ENCODE data around the gene OR52I2. TPM values are rescaled to one million over a fixed set of nuclear protein-coding genes. Genes with fewer than 3 reads are reported as not detected.

Gene OR52I2
- polyA plus RNA-seq (2012; ENCODE audit: missing spikeins) = not detected

DNA sequence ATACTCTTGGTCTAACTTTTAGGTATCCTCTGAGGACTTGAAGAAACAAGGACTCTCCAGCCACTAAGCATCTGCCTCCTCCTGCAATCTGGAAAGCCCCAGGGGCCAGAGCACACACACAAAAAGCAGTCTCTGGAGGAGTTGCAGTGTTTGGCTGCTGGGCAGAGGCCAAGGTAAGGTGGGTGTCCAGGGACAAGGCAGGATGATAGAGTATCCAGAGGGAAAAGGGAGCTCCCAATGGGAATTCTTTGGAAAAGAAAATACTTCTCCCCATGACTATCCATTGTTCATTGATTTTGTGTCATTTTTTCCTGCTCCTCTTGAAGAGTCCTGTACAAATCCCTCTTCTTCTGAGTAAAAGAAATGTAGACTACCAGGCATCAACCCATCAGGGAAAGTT, at the start of gene OR52I2:
Gene OR52I2, plus strand, starts transcription at position 301 of the 400 bp plus-strand sequence.
- no peak for FAIRE-seq
- DNase-seq (ENCODE audit: insufficient read length) = no peak
- TF ChIP-seq POLR2A (IDR thresholded peaks at IDR 0.05; ENCODE audit: low read depth, low read length) (no peak), TAF1 (IDR thresholded peaks at IDR 0.05; ENCODE audit: borderline replicate concordance, low read depth, low read length) (no peak), POLR2AphosphoS5 (IDR thresholded peaks at IDR 0.05; ENCODE audit: low read depth, low read length) (no peak)

DNA sequence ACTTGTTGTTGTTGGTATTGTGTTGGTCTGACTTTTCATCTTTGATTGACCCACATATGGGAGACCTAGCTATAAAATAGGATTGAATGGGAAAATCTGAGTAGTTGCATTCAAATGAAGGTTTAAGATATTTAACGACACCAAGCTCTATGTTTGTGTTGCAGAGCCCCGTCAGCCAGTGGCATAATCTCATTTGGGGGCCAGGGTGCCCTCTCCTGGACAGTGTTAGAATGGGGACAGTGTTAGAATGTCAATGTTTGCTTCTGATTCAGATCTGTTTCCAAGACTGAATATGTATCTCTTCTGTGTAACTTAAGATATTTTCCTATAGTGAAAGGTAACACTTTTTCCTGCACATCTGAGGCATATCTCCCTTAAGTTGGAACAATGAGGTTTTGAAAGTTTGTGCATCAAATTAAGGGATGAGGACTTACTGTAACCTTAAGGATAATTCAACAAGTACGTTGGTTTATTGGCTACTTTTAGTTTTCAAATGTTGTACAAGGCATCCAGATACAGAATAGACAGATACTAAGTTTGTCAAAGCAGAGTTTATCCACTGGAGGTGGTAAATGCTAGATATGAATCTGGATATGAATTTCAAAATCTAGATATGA, 41.8 kb upstream of the OR52I2 start:
- TF ChIP-seq TAF1 (IDR thresholded peaks at IDR 0.05; ENCODE audit: borderline replicate concordance, low read depth, low read length) = no peak
- TF ChIP-seq POLR2A (IDR thresholded peaks at IDR 0.05; ENCODE audit: low read depth, low read length) = no peak
- no peak for TF ChIP-seq POLR2AphosphoS5 (IDR thresholded peaks at IDR 0.05; ENCODE audit: low read depth, low read length)
- FAIRE-seq = no peak
- peak; percentile 9 for DNase-seq (ENCODE audit: insufficient read length)

DNA sequence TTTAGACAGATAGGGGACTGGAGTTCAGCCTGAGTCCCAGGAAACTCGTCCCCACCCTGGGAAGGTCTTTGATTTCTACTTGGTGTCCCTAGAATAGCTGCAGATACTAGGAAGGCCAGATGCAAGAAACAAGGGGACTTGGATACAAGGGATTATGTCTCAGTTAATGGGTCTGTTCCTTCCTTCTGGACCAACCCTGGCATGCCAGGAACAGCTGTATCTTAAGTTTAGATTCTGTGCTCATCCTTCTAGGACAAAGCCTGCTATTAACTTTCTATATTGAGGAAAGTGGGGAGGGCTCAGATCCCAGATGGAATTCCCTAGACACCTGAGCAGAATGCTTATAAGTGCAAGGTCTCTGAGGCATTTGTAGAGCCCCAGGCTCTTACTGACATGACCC, 40.5 kb upstream of the OR52I2 start:
- no peak for TF ChIP-seq TAF1 (IDR thresholded peaks at IDR 0.05; ENCODE audit: borderline replicate concordance, low read depth, low read length)
- no peak for TF ChIP-seq POLR2A (IDR thresholded peaks at IDR 0.05; ENCODE audit: low read depth, low read length)
- no peak for TF ChIP-seq POLR2AphosphoS5 (IDR thresholded peaks at IDR 0.05; ENCODE audit: low read depth, low read length)
- no peak for FAIRE-seq

DNA sequence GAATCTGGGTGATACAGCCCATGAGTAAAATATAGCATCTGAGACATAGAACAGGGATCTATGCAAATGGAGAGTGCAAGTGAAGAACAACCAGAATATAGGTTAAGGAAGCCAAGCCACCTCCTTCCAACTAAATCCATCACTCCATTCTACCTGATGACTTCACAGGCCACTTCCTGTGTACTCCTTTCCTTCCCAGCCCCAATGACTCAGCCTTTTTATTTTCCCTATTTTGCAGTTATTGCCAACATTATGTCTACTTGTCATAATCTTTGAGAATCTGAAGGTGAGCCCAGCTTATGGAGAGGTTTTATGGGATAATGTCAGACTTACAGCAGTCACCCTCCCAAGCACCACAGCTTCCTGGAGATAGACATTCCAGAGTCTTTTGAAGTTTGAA, 38.0 kb upstream of the OR52I2 start:
- DNase-seq (ENCODE audit: insufficient read length) (no peak), FAIRE-seq (no peak)
- TF ChIP-seq POLR2A (IDR thresholded peaks at IDR 0.05; ENCODE audit: low read depth, low read length) = no peak
- no peak for TF ChIP-seq POLR2AphosphoS5 (IDR thresholded peaks at IDR 0.05; ENCODE audit: low read depth, low read length)
- no peak for TF ChIP-seq TAF1 (IDR thresholded peaks at IDR 0.05; ENCODE audit: borderline replicate concordance, low read depth, low read length)

More for the DNA sequence above, 40.5 kb upstream of the OR52I2 start:
- DNase-seq (ENCODE audit: insufficient read length) = no peak

DNA sequence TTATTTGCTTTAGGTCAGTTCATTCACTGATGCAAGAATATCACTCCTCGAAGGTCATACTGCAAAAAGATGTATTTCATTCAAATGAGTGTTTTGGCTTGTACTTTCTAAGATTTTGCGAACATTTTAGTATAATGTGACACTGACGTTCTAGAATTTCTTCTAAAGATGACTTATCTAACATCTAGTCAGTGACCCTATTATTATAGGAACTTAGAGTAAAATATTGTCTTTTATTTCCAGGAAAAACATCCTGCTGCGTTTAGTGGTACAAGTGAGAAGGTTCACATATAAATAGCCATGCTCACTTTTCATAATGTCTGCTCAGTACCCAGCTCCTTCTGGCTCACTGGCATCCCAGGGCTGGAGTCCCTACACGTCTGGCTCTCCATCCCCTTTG, 36.7 kb upstream of the OR52I2 start, which contains the start of gene OR52M1:
Gene OR52M1, plus strand, starts transcription at position 301 of the 400 bp plus-strand sequence. Its CDS starts 0 bp downstream, at position 301.
- TF ChIP-seq POLR2AphosphoS5 (IDR thresholded peaks at IDR 0.05; ENCODE audit: low read depth, low read length) (no peak), POLR2A (IDR thresholded peaks at IDR 0.05; ENCODE audit: low read depth, low read length) (no peak), TAF1 (IDR thresholded peaks at IDR 0.05; ENCODE audit: borderline replicate concordance, low read depth, low read length) (no peak)
- FAIRE-seq (no peak), DNase-seq (ENCODE audit: insufficient read length) (no peak)

DNA sequence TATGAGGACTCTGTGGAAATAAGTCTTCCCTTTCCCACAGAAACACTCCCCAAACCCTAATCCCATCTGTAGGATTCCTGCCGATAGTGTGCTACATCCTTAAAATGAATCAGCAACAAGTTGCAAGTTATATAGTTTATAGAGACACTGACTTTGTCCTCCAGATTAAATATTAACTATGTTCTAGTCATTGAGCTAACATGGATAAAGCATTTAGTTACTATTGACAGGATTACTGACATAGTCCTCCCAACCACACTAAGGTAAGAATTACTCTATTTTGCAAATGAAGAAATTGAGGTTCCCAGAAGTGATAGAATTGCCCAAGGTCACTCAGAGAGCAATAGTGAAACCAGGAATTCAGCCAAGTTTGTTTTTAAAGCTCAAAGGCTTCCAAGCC, 34.7 kb upstream of the OR52I2 start:
- no peak for TF ChIP-seq TAF1 (IDR thresholded peaks at IDR 0.05; ENCODE audit: borderline replicate concordance, low read depth, low read length)
- TF ChIP-seq POLR2AphosphoS5 (IDR thresholded peaks at IDR 0.05; ENCODE audit: low read depth, low read length) = no peak
- TF ChIP-seq POLR2A (IDR thresholded peaks at IDR 0.05; ENCODE audit: low read depth, low read length) = no peak
- no peak for DNase-seq (ENCODE audit: insufficient read length)
- no peak for FAIRE-seq

DNA sequence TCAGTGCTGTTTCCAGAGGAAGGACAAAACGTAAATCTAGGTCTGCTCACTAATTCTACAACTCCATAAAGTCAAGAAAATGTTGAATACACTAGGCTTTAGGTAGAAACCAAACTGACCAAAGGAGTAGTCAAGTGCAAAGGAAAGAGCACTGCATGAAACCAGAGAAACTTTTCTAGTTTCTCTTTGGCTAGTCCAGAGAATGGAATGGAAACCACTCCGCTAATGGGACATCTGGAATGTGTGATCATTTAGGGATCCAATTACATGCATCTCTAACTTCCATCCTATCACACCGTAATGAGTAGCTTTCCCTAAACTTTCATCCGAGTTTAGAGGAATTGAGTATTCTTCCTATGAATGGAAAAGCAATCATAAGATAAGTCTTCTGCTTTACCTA, 34.1 kb upstream of the OR52I2 start:
- TF ChIP-seq POLR2A (IDR thresholded peaks at IDR 0.05; ENCODE audit: low read depth, low read length) (no peak), POLR2AphosphoS5 (IDR thresholded peaks at IDR 0.05; ENCODE audit: low read depth, low read length) (no peak), TAF1 (IDR thresholded peaks at IDR 0.05; ENCODE audit: borderline replicate concordance, low read depth, low read length) (no peak)
- FAIRE-seq = peak; percentile 9
- no peak for DNase-seq (ENCODE audit: insufficient read length)

DNA sequence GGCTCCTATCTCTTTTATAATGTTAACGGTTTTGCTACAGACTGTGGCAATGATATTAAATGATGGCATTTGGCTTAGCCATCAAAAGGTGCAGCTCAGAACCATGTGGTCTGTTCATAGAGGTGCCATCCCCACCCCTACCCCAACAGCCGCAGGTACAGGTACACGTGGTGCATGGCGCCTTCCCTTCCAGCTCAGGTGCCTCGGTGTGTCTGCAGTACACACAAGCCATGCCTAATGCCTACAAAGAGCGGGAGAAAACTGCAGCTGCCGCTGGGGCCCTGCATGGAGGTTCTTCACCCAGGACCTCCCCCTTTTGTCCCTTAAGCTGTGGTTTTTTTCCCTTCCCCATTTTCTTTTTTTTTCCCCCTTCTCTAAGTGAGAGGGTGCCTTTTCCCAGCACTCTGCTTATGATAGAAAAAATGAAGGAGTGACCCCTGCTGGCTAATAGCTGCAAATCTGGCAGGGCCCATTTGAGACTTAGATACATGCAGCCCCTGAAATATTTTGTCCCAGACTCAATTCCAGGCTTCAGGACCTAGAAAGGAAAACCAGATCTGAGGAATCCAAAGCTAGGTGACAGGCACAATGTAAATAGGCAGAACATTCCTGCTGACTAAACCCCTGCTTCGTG, 30.1 kb upstream of the OR52I2 start:
- FAIRE-seq (no peak), DNase-seq (ENCODE audit: insufficient read length) (no peak)

DNA sequence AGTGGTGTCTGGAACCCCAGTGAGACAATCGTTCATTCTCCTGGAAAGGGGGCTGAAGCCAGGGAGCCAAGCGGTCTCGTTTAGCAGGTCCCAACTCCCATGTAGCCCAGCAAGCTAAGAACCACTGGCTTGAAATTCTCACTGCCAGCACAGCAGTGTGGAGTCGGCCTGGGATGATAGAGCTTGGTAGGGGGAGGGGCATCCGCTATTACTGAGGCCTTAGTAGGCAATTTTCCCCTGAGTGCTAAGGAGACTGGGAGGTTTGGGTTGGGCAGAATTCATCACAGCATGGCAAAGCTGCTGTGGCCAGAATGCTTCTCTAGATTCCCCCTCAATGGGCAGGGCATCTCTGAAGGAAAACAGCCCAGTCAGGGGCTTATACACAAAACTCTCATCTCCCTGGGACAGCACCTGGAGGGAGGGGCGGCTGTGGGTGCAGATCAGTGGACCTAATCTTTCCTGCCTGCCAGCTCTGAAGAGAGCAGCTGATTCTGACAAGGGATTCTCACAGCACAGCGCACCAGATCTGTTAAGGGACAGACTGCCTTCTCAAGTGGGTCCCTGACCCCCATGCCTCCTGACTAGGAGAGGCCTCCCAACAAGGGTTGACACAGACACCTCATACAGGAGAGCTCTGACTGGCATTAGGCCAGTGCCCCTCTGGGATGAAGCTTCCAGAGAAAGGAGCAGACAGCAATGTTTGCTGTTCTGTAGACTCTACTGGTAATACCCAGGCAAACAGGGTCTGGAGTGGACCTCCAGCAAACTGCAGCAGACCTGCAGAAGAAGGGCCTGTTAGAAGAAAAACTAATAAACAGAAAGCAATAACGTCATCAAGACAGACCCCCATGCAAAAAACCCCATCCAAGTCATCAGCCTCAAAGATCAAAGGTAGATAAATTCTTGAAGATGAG, 21.8 kb upstream of the OR52I2 start:
- FAIRE-seq = no peak
- TF ChIP-seq POLR2A (IDR thresholded peaks at IDR 0.05; ENCODE audit: low read depth, low read length) = no peak
- no peak for TF ChIP-seq POLR2AphosphoS5 (IDR thresholded peaks at IDR 0.05; ENCODE audit: low read depth, low read length)
- no peak for TF ChIP-seq TAF1 (IDR thresholded peaks at IDR 0.05; ENCODE audit: borderline replicate concordance, low read depth, low read length)
- DNase-seq (ENCODE audit: insufficient read length) = no peak

More for the DNA sequence above, 30.1 kb upstream of the OR52I2 start:
- no peak for TF ChIP-seq POLR2AphosphoS5 (IDR thresholded peaks at IDR 0.05; ENCODE audit: low read depth, low read length)
- TF ChIP-seq POLR2A (IDR thresholded peaks at IDR 0.05; ENCODE audit: low read depth, low read length) = no peak

DNA sequence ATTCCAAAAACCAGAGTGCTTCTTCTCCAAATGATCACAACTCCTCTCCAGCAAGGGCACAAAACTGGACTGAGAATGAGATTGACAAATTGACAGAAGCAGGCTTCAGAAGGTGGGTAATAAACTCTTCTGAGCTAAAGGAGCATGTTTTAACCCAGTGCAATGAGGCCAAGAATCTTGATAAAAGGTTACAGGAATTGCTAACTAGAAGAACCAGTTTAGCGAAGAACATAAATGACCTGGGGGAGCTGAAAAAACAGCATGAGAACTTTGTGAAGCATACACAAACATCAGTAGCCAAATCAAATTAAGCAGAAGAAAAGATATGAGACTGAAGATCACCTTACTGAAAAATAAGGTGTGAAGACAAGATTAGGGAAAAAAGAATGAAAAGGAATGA, 21.1 kb upstream of the OR52I2 start:
- no peak for DNase-seq (ENCODE audit: insufficient read length)
- no peak for TF ChIP-seq TAF1 (IDR thresholded peaks at IDR 0.05; ENCODE audit: borderline replicate concordance, low read depth, low read length)
- TF ChIP-seq POLR2AphosphoS5 (IDR thresholded peaks at IDR 0.05; ENCODE audit: low read depth, low read length) = no peak
- no peak for TF ChIP-seq POLR2A (IDR thresholded peaks at IDR 0.05; ENCODE audit: low read depth, low read length)
- FAIRE-seq = no peak

DNA sequence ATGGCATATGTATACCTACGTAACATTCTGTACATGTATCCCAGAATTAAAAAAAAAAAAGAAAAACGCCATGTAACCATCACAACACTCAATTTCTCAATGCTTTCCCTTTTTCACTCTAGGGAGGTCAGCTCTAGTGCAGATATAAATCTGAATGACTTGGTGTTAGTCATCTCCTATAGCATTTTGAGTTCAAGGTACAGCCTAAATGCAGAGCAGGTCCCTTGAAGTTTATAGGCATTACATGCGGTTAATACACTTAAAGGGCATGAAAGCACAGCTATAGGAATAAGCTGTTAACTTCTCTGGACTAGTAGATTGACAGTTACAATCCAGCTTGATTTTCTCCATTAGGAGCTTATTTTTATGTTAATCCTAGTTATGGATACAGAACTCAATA, 16.2 kb upstream of the OR52I2 start:
- TF ChIP-seq TAF1 (IDR thresholded peaks at IDR 0.05; ENCODE audit: borderline replicate concordance, low read depth, low read length) = no peak
- TF ChIP-seq POLR2AphosphoS5 (IDR thresholded peaks at IDR 0.05; ENCODE audit: low read depth, low read length) = no peak
- no peak for TF ChIP-seq POLR2A (IDR thresholded peaks at IDR 0.05; ENCODE audit: low read depth, low read length)
- FAIRE-seq = no peak
- no peak for DNase-seq (ENCODE audit: insufficient read length)
